GM12878 (cell line): ENCODE data around the gene RPL22L1. TPM values are rescaled to one million over a fixed set of nuclear protein-coding genes. Genes with fewer than 3 reads are reported as not detected.

ENCODE experiments used
- BHLHE40 ChIP-seq, 2 experiments: fragments of 450-650 bp in 1 of 2; IDR thresholded peaks; 2 replicates each; pipeline ENCODE4 v1.6.1; 2011 to 2017; ENCODE audit warnings: low read depth in 2 of 2, borderline replicate concordance in 1 of 2, improper control_type of control experiment in 1 of 2, low read length in 1 of 2, mild to moderate bottlenecking in 1 of 2
- BMI1 ChIP-seq: fragments of 450-650 bp; IDR thresholded peaks from 2 replicates; pipeline ENCODE4 v1.6.1; 2016; ENCODE audit warnings: mild to moderate bottlenecking, moderate library complexity, borderline replicate concordance
- CTCF ChIP-seq, 3 experiments: IDR thresholded peaks in 2 of 3; conservative IDR thresholded peaks in 1 of 3; 2 replicates each; pipeline ENCODE4 v1.5.1; 2011; ENCODE audit warnings: low read depth in 3 of 3, low read length in 3 of 3, mild to moderate bottlenecking in 3 of 3, control low read depth in 2 of 3, moderate library complexity in 2 of 3, inconsistent platforms in 1 of 3, mixed read lengths in 1 of 3; ENCODE audit not compliant: control insufficient read depth in 2 of 3, insufficient read depth in 1 of 3; ENCODE audit errors: extremely low read depth in 1 of 3
- DPF2 ChIP-seq: fragments of 450-650 bp; IDR thresholded peaks from 2 replicates; pipeline ENCODE4 v1.6.1; 2017; ENCODE audit warnings: mild to moderate bottlenecking
- ESRRA ChIP-seq: IDR thresholded peaks from 2 replicates; pipeline ENCODE4 v1.6.1; 2012; ENCODE audit warnings: mild to moderate bottlenecking, low read length, improper control_type of control experiment
- FOS ChIP-seq: IDR thresholded peaks from 3 replicates; pipeline ENCODE4 v1.6.1; 2011; ENCODE audit warnings: borderline replicate concordance; ENCODE audit not compliant: insufficient read length; ENCODE audit errors: extremely low read depth
- GATAD2B ChIP-seq: fragments of 450-650 bp; conservative IDR thresholded peaks from 2 replicates; pipeline ENCODE4 v1.6.1; 2017; ENCODE audit warnings: low read depth, mild to moderate bottlenecking, moderate library complexity
- KDM1A ChIP-seq: fragments of 200-600 bp; sonication (generic); IDR thresholded peaks from 2 replicates; pipeline ENCODE4 v1.6.1; 2016; ENCODE audit warnings: borderline replicate concordance
- NFXL1 ChIP-seq: fragments of 450-650 bp; IDR thresholded peaks from 2 replicates; pipeline ENCODE4 v1.6.1; 2017; ENCODE audit warnings: antibody characterized with exemption, mild to moderate bottlenecking, borderline replicate concordance
- NFYB ChIP-seq: IDR thresholded peaks from 2 replicates; pipeline ENCODE4 v1.6.1; 2011; ENCODE audit warnings: low read depth, mild to moderate bottlenecking, low read length, improper control_type of control experiment, moderate library complexity; ENCODE audit not compliant: insufficient read depth
- PML ChIP-seq: IDR thresholded peaks from 2 replicates; pipeline ENCODE4 v1.6.1; 2012; ENCODE audit warnings: low read length, inconsistent platforms
- POLR2A ChIP-seq: IDR thresholded peaks from 2 replicates; pipeline ENCODE4 v1.6.1; 2011; ENCODE audit warnings: low read depth, mild to moderate bottlenecking, low read length
- SMAD5 ChIP-seq: IDR thresholded peaks from 2 replicates; pipeline ENCODE4 v1.6.1; 2016; ENCODE audit warnings: antibody characterized with exemption, low read depth
- SMARCA5 ChIP-seq: fragments of 450-650 bp; IDR thresholded peaks from 2 replicates; pipeline ENCODE4 v1.6.1; 2017; ENCODE audit warnings: mild to moderate bottlenecking
- TBL1XR1 ChIP-seq: IDR thresholded peaks from 2 replicates; pipeline ENCODE4 v1.6.1; 2012; ENCODE audit warnings: low read depth, low read length, improper control_type of control experiment
- USF2 ChIP-seq: IDR thresholded peaks from 2 replicates; pipeline ENCODE4 v1.6.1; 2011; ENCODE audit warnings: low read depth, low read length, improper control_type of control experiment, borderline replicate concordance
- ZBTB11 ChIP-seq: fragments of 450-650 bp; formaldehyde crosslinking; IDR thresholded peaks from 2 replicates; pipeline ENCODE4 v1.5.0; 2022; ENCODE audit warnings: mild to moderate bottlenecking, missing genetic modification characterization
- ZNF207 ChIP-seq: fragments of 450-650 bp; IDR thresholded peaks from 2 replicates; pipeline ENCODE4 v1.6.1; 2014; ENCODE audit warnings: antibody characterized with exemption, mild to moderate bottlenecking, borderline replicate concordance
- ZNF384 ChIP-seq: IDR thresholded peaks from 2 replicates; pipeline ENCODE4 v1.6.1; 2012; ENCODE audit warnings: low read depth, mild to moderate bottlenecking, low read length, improper control_type of control experiment, borderline replicate concordance
- ZNF687 ChIP-seq: fragments of 450-650 bp; IDR thresholded peaks from 2 replicates; pipeline ENCODE4 v1.6.1; 2017; ENCODE audit warnings: mild to moderate bottlenecking, moderate library complexity
- polyA plus RNA-seq, 11 experiments: library from polyadenylated mRNA; depleted of rRNA in 4 of 11; unstranded in 6 of 11; stranded (reverse) in 5 of 11; fragments of >200 nt; fragmentation: Nextera tagmentation in 4 of 11; fragmentation: Illumina TruSeq in 1 of 11; extraction: Ambion mirVana in 4 of 11; extraction: Trizol in 1 of 11; gene quantifications; 1 replicate in 1 of 11; 2 replicates in 10 of 11; pipeline versions ENCODE4 v1.2.1 to v1.2.3, GENCODE V29; 2011 to 2016; ENCODE audit warnings: inconsistent platforms in 2 of 11, missing spikeins in 2 of 11, low read depth in 1 of 11
- total RNA-seq, 4 experiments: library from RNA; depleted of rRNA in 3 of 4; stranded (reverse); fragments of >200 nt in 3 of 4; fragmentation: Illumina TruSeq in 1 of 4; extraction: Trizol in 1 of 4; gene quantifications; 2 replicates each; pipeline versions ENCODE4 v1.2.1 to v1.2.3, GENCODE V29; 2013 to 2021

RPL22L1 gene
- total and polyA plus RNA-seq, 10 of the 15 experiments (the other 5 are each of a cell fraction or from before 2014, with no cell fraction given): 203 to 803 (median 422) TPM

GRCh38 chr3:170908235-170909116 lies 38.5 kb upstream of the RPL22L1 start, which contains the start of gene EIF5A2 (continued):
- no peak for TF ChIP-seq ZNF384
- TF ChIP-seq USF2: peak; percentile 77
- TF ChIP-seq KDM1A: no peak
- no peak for TF ChIP-seq GATAD2B
- no peak for TF ChIP-seq ZNF207
- TF ChIP-seq ESRRA: no peak
- TF ChIP-seq POLR2A: peak; percentile 59
- no peak for TF ChIP-seq DPF2
- no peak for TF ChIP-seq SMARCA5
- no peak for TF ChIP-seq FOS
- no peak for TF ChIP-seq BMI1
- no peak for TF ChIP-seq PML
- TF ChIP-seq SMAD5: no peak
- peak; percentile 34; the same call in 1 of the 2 replicates for TF ChIP-seq NFYB
- TF ChIP-seq NFXL1: no peak
- TF ChIP-seq ZNF687: no peak
- TF ChIP-seq CTCF (IDR thresholded peaks at IDR 0.05 in 2 of 3, conservative IDR thresholded peaks at IDR 0.05 in 1 of 3; ENCODE audit: control insufficient read depth in 2 of 3, extremely low read depth in 1 of 3, insufficient read depth in 1 of 3, low read depth in 3 of 3, low read length in 3 of 3): no peak
- TF ChIP-seq ZBTB11 (CRISPR knock-in tag): no peak
- no peak for TF ChIP-seq TBL1XR1
- TF ChIP-seq BHLHE40 (IDR thresholded peaks at IDR 0.05; ENCODE audit: borderline replicate concordance in 1 of 2, low read depth in 2 of 2, low read length in 1 of 2): peak; percentile 95 to 97
